ENCODE results near the gene IGF2R. TPM values are rescaled to one million over a fixed set of nuclear protein-coding genes. Genes with fewer than 3 reads are reported as not detected.

The IGF2R gene
- total and polyA plus RNA-seq, 8 donors, result 11.0 to 54.0 (median 34.7) TPM

GRCh38 chr6:160102399-160102798 is 133.5 kb downstream of the IGF2R start:
- Histone ChIP-seq H3K36me3 (peaks cover 0 to 37% (median 7%) of the 10 kb centered on the region in 3 donors), H3K27me3 (no peaks in the 10 kb centered on the region), H3K4me3 (no peak overlapping the region), H3K27ac (no peak overlapping the region), H3K4me1 (no peaks in the 10 kb centered on the region), H3K9me3 (no peaks in the 10 kb centered on the region)
- ATAC-seq, result no peak
- intact Hi-C loops (cut with DNase I), result no loop called here
- TF ChIP-seq CTCF (IDR thresholded peaks at IDR 0.05), result no peak
- no peak for FAIRE-seq
- 89 to 96% methylated on average over 16 of the region's 16 CpGs for WGBS, 2 donors
- no peak for DNase-seq

GRCh38 chr6:160102956-160103824 is 134.3 kb downstream of the IGF2R start:
- FAIRE-seq (no peak), DNase-seq (no peak), ATAC-seq (peak in 3 of 4 donors; percentile 25 to 46 (median 39))
- no peak overlapping the region for H3K4me3 ChIP-seq
- 84 to 86% methylated on average over 14 of the region's 14 CpGs for WGBS, 2 donors
- TF ChIP-seq CTCF (IDR thresholded peaks at IDR 0.05), result no peak
- H3K36me3 ChIP-seq, result peaks cover 0 to 31% (median 7%) of the 10 kb centered on the region in 3 donors
- no peak overlapping the region for H3K27ac ChIP-seq
- H3K27me3 ChIP-seq, result no peaks in the 10 kb centered on the region
- H3K4me1 ChIP-seq, result no peaks in the 10 kb centered on the region
- H3K9me3 ChIP-seq, result no peaks in the 10 kb centered on the region
- intact Hi-C loops (cut with DNase I), result no loop called here

GRCh38 chr6:160103825-160104100 is 134.9 kb downstream of the IGF2R start:
- no peak overlapping the region for H3K27ac ChIP-seq
- intact Hi-C loops (cut with DNase I), result no loop called here
- no peak for DNase-seq
- H3K9me3 ChIP-seq, result no peaks in the 10 kb centered on the region
- H3K4me3 ChIP-seq, result no peak overlapping the region
- peaks cover 0 to 27% (median 7%) of the 10 kb centered on the region in 3 donors for H3K36me3 ChIP-seq
- 90 to 95% methylated on average over 7 of the region's 7 CpGs for WGBS, 2 donors
- FAIRE-seq, result no peak
- TF ChIP-seq CTCF (IDR thresholded peaks at IDR 0.05), result no peak
- H3K27me3 ChIP-seq, result no peaks in the 10 kb centered on the region
- ATAC-seq, result no peak
- no peaks in the 10 kb centered on the region for H3K4me1 ChIP-seq

- no peak overlapping the region for H3K27ac ChIP-seq
- H3K4me1 ChIP-seq, result no peaks in the 10 kb centered on the region
- no peak overlapping the region for H3K4me3 ChIP-seq
- DNase-seq, result no peak
- TF ChIP-seq CTCF (IDR thresholded peaks at IDR 0.05), result no peak
- ATAC-seq, result no peak
- WGBS, 2 donors, result 94 to 95% methylated on average over 20 of the region's 20 CpGs
- FAIRE-seq, result no peak
- H3K27me3 ChIP-seq, result no peaks in the 10 kb centered on the region
- H3K9me3 ChIP-seq, result no peaks in the 10 kb centered on the region
- intact Hi-C loops (cut with DNase I), result no loop called here
- peaks cover 0 to 21% (median 7%) of the 10 kb centered on the region in 3 donors for H3K36me3 ChIP-seq
Observed at GRCh38 chr6:160104821-160105517, 136.1 kb downstream of the IGF2R start.

GRCh38 chr6:160106010-160106409 is 137.1 kb downstream of the IGF2R start:
- ATAC-seq, result no peak
- intact Hi-C loops (cut with DNase I), result no loop called here
- no peak overlapping the region for H3K4me3 ChIP-seq
- H3K27ac ChIP-seq, result no peak overlapping the region
- H3K4me1 ChIP-seq, result no peaks in the 10 kb centered on the region
- no peaks in the 10 kb centered on the region for H3K9me3 ChIP-seq
- FAIRE-seq, result no peak
- H3K27me3 ChIP-seq, result no peaks in the 10 kb centered on the region
- DNase-seq, result no peak
- 93 to 94% methylated on average over 14 of the region's 14 CpGs for WGBS, 2 donors
- peaks cover 0 to 21% (median 7%) of the 10 kb centered on the region in 3 donors for H3K36me3 ChIP-seq
- no peak for TF ChIP-seq CTCF (IDR thresholded peaks at IDR 0.05)
